Gastrocnemius medialis (tissue), 4 donors: ENCODE measurements around the gene MIPEP.

ENCODE experiments used
- POLR2A ChIP-seq, 2 donors: fragments of 450-650 bp; IDR thresholded peaks; one replicate each; pipeline ENCODE4 v1.6.1; 2017; ENCODE audit warnings: antibody characterized with exemption in 2 of 2, mild to moderate bottlenecking in 2 of 2, moderate library complexity in 2 of 2
- TF ChIP-seq, protein P1 (sequence below), 5 experiments: fragments of 450-650 bp in 3 of 5; fragments of 200-600 bp in 2 of 5; sonication (generic) in 2 of 5; IDR thresholded peaks in 4 of 5; conservative IDR thresholded peaks in 1 of 5; 1 replicate in 4 of 5; 2 replicates in 1 of 5; pipeline ENCODE4 v1.5.1; 2016 to 2019; ENCODE audit warnings: antibody characterized with exemption in 5 of 5, mild to moderate bottlenecking in 3 of 5, moderate library complexity in 3 of 5

DNA sequence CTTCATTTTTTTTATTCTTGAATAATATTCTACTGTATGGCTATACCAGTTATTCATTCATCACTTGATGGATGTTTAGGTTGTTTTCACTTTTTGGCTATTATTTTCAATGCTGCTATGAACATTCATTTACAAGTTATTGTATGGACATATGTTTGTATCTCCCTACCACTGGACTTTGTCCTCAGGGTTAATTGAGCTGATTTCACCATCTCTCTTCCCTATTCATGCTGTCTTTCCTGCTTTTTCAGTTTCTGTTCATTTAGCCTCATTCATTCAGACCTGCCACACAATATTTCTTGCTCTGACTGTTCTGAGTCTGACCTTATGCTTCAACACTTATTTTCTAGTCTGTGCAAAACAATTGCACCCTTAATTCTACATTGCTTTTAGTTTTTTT is 20.4 kb upstream of the MIPEP start:
- TF ChIP-seq, protein P1, sequence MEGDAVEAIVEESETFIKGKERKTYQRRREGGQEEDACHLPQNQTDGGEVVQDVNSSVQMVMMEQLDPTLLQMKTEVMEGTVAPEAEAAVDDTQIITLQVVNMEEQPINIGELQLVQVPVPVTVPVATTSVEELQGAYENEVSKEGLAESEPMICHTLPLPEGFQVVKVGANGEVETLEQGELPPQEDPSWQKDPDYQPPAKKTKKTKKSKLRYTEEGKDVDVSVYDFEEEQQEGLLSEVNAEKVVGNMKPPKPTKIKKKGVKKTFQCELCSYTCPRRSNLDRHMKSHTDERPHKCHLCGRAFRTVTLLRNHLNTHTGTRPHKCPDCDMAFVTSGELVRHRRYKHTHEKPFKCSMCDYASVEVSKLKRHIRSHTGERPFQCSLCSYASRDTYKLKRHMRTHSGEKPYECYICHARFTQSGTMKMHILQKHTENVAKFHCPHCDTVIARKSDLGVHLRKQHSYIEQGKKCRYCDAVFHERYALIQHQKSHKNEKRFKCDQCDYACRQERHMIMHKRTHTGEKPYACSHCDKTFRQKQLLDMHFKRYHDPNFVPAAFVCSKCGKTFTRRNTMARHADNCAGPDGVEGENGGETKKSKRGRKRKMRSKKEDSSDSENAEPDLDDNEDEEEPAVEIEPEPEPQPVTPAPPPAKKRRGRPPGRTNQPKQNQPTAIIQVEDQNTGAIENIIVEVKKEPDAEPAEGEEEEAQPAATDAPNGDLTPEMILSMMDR (IDR thresholded peaks at IDR 0.05 in 4 of 5, conservative IDR thresholded peaks at IDR 0.05 in 1 of 5) = no peak
- TF ChIP-seq POLR2A (IDR thresholded peaks at IDR 0.05) = no peak
